DMS53 treated with DMSO at 0.1 percent for 48 hours (cell line): Measurements from ENCODE around the gene HYAL3.
"Not testable (repeated sequence)": the region's sequence is repeated elsewhere in the genome, so short reads cannot be mapped to it uniquely, and the experiment has no call there.

Experiments used
- DNase-seq: peaks from one replicate; lab custom pipeline; 2025; ENCODE audit not compliant: unreplicated experiment; lab: John Stamatoyannopoulos, UW

The HYAL3 gene

DNA sequence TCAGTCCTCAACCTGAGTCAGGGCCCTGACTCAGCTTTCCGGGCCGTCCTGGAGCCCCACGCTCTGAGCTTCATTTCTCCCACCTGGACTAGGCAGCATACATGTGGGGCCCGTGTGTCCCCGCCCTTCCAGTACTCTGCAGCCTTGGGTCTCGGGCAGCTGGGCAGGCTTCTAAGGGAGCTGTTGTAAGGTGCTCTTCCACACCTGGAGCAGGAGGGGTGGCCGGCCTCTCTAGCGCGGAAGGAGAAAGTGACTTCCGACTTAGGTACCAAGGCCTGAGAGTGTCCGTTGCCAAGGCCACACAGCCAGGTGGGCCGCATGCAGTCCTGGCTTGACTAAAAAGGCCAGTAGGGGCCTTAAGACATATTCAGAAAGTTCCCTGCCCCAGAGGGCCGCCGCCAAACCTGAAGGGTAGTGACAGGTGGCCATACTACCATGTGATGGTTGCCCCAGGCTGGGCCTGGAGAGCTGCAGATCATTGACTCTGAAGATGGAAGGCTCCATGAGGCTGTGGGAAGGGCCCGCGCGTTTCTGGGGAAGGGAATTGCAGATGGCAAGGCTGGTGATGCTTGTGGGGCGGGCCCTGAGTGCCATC, 39.7 kb downstream of the HYAL3 start:
- DNase-seq: no peak

DNA sequence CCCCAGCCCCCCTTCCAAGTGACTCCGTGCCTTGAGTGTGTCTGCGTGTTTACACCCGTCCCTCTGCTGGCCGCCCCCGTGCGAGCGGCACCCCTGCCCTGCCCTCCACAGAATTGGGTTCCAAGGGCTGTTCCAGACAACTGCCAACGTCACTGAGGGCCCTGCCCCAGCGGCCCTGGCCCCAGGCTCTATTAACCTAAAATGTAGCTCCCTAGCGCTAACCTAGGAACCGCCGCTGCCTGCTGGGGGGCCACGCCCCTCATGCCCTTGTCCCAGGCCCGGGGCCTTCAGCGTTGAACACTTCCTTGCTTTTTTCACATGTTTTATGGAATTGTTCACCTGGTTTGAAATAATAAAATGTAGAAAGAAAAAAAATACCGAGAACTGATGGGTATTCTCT, 40.2 kb downstream of the HYAL3 start:
- no peak for DNase-seq

DNA sequence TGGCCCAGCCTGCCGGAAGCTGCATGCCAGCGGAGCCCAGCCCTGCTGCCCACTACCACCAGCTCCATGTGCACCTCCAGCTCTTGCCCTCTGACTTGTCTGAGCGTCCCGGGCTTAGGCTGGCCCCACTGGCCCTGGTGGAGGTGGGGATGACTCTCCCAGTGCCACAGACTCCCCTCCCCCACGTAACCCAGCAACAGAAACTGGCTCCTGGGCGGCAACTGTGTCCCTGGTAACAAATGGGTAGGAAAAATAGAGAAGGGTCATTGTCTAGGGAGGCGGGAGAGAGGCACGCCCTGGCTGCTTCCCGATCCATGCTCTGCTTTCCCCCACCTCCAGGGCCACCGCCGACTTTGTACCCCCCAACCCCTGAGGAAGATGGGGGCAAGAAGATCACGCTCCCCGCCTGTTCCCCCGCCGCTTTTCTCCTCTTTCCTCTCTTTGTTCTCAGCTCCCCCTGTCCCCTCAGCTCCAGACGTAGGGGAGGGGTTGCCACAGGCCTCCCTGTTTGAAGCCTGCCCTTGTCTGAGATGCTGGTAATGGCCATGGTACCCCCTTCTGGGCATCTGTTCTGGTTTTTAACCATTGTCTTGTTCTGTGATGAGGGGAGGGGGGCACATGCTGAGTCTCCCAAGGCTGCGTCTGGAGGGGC, 41.0 kb downstream of the HYAL3 start:
- no peak for DNase-seq

DNA sequence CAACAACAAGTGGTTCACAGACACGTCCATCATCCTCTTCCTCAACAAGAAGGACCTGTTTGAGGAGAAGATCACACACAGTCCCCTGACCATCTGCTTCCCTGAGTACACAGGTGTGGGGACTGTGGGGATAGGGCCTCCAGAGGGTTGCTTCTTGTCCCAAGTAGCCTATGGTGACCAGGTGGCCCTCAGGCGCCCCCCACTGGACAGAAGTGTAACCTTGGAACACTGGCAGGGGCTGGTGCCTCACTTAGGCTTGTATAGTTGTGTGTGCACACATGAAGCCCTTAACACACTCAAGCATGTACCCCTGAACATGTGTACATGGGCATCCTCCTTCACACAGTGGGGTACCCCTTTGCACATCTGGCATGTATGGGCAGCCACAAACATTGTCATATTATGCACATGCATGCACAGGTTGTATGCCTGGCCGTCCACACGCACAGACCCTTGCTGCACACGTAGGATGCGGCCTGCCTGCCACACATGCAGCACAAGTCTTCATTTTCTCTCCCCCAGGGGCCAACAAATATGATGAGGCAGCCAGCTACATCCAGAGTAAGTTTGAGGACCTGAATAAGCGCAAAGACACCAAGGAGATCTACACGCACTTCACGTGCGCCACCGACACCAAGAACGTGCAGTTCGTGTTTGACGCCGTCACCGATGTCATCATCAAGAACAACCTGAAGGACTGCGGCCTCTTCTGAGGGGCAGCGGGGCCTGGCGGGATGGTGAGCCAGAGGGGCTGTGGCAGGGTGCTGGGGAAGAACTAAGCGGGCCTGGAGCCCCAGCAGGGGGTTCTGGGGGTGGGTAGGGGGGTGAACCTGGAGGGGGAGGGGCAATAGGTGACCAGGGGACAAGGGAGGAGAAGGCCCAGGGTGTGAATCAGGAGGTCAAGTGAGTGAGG, 42.0 kb downstream of the HYAL3 start:
- DNase-seq: peak; percentile 10

DNA sequence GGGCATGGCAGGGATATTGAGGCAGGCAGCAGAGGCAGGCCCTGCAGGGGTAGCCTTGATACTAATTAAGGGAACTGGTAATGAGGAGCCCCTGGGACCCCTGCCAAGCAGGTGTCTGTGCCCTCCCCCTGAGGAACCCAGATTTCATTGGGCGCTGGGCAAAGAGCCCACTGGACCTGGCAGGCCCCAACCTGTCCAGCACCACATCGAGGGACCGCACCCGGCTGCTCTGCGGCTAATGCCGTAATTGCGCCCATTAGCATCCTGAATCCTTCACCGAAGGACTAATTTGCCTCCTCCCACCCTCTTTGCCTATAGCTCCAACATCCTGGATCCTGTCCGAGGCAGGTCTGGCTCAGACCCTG, 44.0 kb downstream of the HYAL3 start:
- DNase-seq: no peak

DNA sequence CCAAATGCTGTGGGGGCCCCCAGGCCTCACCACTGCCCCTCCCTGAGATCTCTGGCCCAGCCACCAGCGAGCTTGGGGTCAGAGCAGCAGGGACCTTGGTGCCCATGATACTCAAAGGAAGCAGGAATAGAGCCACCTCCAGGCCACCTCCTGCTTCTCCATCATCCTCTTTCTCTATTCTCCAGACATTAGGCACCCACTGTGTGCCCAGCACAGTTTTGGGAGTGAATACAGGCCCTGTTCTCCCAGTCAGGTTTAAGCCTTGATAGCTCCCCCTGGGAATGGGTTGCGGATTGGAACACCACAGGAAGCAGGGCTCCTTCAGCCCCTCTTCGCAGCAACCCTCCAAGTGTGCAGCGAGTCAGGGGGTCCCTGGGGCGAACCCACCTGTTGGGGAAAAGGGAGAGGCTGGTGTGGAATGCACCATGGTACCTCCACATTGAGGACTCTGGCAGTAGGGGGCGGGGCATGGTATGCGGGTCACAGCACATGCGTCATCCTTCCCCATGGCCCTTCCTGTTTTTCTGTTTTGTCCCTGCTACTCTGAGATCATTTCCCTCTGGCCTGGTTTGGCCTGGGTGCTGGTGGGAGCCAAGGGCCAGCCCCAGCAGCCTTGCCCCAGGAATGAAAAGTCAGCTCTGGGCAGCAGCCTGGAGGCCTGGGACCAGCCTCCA, 44.5 kb downstream of the HYAL3 start:
- DNase-seq: no peak

DNA sequence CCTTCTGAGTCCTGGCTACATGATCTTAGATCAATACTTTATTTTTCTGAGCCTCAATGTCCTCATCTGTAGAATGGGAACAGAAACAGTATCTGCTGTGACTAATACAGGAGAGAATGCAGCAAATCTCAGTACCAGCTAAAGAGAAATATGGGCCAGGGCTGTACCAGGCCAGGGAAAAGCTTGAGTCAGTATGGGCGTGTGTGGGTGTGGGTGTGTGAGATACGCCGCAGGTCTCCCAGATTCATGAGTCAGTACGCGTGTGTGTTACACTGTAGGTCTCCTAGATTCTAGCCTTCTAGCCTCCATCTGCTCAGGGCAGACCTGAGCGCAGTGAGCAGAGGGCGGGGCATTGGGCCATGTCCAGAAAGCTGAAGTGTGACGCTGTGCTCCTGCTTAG, 48.0 kb downstream of the HYAL3 start:
- DNase-seq: no peak

DNA sequence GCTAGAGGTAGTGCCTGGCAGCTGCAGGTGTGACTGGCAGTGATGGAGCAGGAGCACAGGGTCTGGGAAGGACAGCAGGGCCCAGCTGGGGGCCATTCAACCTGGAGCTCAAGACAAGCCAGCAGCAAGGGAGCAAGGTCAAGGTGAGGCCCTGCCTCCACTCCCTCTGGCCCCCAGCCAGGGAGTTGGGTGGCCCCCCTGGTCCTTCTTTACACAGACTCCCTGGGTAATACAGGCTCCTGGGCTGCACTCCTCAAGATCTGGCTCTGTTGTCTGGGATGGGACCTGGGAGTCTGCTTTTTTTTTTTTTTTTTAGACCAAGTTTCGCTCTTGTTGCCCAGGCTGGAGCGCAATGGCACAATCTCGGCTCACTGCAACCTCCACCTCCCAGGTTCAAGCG, 48.7 kb downstream of the HYAL3 start:
- DNase-seq: no peak

DNA sequence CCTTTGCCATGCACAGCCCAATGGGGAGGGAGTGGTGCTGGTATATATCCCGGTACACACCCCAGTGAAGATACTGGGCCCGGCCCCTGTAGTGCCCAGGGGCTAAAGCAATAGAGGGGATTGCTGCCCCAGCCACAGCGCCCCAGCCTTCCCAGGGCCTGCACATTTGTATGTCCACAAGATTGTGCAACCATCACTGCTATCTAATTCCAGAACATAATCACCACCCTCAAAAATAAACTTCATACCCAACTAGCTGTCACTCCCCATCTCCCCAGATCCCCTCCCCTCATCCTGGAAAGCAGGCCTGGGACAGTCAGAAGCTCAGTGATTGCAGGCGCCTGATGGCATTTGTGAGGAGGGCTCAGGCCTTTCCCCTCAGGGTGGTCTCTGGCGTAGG, 49.7 kb downstream of the HYAL3 start:
- DNase-seq: no peak

DNA sequence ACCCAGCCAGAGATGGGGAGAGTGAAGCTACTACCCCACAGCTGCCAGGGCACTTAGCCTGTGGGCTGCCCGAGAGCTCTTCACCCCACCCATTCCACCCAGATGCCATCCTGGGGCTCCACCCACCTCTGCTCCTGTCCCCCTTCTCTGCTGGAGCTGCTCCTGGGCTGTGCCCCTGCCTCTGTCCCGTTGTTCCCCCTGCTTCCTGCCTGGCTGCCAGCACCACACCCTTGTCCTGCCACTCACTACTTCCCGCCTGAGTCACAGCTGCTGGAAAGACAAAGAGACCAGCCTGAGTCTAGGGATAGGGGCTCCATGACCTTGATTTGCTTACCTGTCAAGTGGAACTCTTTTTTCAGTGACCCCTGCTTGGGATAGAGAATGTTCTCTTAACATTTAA, 50.8 kb downstream of the HYAL3 start:
- no peak for DNase-seq

DNA sequence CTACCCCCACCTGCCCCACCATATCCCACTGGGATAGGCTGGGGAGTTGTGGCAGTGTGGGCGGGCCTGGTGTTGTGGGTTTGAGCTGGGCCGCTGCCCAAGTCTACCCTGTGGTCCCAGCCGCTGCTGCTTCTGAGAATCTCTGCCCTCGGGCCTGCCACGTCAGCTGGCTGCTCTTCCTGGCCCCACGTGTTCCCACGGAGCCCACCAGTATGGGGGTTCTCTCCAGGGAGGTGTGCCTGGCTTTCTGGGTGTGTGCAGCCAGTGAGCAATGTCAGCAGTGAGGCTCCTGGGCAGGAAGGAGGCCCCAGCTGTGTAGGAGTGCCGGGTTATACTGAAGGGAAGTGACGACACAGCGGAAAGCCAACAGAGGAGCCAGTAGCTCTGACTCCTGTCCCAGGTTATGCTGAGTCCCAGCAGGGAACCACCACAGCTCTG, 52.7 kb downstream of the HYAL3 start:
- no peak for DNase-seq

DNA sequence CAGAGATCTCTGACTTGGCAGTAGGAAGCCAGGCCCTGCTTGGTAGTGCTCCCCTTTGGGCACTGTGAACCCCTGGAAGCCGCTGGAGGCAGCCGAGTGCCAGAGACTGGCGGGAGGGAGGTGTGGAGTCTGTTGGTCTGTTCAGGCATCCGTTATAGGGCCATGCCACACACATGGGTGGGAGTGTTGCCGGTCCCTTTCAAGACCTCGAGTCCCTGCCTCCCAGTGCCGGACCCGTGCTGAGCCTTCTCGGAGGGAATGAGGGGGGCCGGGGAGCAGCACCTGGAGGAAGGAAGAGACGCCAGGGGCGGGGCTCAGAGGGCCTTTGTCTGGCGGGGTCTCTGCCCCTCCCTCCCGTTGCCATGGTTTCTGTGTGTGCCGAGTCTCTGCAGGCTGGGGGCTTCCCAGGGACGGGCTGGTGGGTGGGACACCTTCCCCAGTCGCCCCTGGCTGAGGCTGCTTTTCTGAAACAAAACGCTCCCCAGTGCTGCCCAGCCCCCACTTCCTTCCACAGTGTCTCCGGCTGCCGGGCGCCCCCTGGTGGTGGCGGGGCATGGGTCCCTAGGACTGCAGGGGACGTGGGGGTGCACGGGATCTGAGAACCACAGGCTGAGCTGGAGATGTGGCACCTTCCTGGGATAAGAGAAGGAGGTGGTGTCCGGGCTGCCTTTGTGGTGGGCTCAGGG, 53.2 kb downstream of the HYAL3 start:
- DNase-seq: peak; percentile 15

DNA sequence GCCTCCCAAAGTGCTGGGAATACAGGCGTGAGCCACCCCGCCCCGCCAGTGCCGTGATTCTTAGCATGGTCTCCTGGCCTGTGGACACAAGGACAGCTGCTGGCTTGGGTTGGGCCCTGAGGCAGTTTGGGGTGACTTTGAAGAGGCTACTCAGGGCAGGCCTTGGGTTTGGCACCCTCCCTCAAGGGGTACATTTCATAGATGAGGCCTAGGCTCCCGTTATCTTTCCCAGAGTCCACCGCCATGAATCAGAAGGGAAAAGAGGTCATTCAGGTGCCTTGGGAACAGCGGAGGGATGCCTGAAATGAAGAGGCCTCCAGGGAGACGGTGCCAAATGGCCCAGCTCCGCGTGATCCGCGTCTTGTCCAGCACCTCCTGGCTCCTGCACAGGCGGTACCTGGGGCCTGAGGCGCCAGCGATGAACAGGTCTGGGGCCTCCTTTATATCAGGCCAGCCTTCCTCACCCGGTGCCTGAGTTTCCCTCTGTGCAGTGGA, 53.9 kb downstream of the HYAL3 start:
- DNase-seq: no peak

DNA sequence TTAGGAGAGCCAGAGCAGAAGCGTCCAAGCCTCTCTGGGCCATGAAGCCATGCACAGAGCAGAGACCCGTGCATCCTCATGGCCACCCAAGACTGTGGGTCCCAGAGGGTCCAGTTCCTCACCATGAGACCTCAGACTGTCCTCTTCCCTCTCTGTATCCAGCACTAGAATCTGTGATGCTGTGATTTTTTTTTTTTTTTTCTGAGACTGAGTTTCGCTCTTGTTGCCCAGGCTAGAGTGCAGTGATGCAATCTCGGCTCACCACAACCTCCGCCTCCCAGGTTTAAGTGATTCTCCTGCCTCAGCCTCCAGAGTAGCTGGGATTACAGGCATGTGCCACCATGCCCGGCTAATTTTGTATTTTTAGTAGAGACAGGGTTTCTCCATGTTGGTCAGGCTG, 54.4 kb downstream of the HYAL3 start:
- not testable (repeated sequence) for DNase-seq

DNA sequence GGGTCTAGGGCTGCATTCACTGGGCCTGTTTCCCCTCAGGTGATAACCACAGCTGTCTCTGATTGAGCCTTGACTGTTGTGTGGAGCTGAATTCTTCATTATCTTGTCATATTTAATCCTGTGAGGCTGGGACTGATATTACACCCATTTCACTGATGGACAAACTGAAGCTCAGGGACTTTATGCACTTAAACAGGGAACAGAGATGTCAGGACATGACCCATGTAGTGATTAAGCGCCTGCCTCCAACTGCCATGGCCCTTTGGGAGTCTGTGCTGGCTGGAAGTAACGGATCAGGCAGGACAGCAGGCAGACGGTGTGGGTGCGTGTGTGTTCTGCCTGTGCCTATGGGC, 55.7 kb downstream of the HYAL3 start:
- DNase-seq: no peak

DNA sequence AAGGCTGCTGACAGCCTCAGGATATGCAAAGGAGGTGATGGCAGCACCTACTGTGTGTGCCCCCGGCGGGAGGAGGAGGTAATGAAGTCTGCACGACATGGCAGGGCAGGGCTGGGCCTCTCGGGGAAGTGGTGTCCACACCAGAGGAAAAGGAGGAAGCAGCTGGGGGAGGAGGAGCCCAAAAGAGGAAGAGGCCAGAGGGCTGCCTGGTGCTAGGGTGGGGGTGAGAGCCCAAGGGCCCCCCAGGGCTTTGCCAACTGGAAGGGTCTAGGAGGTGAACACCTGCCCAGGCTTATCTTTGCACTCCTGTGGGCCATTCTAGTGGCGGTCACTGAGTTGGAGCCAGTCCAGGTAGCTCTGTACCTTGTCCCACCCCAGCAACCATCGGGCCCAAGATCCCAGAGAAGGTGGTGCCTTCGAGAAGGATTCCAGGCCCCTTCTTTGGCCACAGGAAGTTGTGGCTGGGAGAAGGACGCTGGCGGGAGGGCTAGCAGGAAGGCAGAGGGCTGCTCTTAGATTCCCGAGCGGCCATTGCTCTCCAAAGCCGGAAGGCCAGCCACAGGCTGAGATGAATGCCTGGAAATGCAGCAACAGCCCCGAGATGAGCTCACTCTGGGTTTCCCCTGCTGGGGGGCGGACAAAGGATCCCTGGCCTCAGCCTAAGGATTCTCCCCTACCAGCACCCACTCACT, 56.2 kb downstream of the HYAL3 start:
- no peak for DNase-seq
